ENCODE results near the gene CARNS1.

The CARNS1 gene

GRCh38 chr11:67428052-67429001 is 12.8 kb downstream of the CARNS1 start, which contains the start of gene RPS6KB2:
Gene RPS6KB2, plus strand, starts transcription at chr11:67428494. Its CDS starts 52 bp downstream, at chr11:67428546.
- DNase-seq (ENCODE audit: low read depth): peak; percentile 98

- DNase-seq (ENCODE audit: low read depth): no peak
These were observed 13.7 kb downstream of the CARNS1 start for GRCh38 chr11:67429038-67429668.

GRCh38 chr11:67429722-67430121 is 14.2 kb downstream of the CARNS1 start:
- DNase-seq (ENCODE audit: low read depth): no peak

GRCh38 chr11:67431346-67432249 is 16.1 kb downstream of the CARNS1 start:
- DNase-seq (ENCODE audit: low read depth): no peak

- DNase-seq (ENCODE audit: low read depth): no peak
These were observed 17.3 kb downstream of the CARNS1 start for GRCh38 chr11:67432655-67433349.

- no peak for DNase-seq (ENCODE audit: low read depth)
These were observed 18.3 kb downstream of the CARNS1 start for GRCh38 chr11:67433536-67434394.

- DNase-seq (ENCODE audit: low read depth): no peak
These were observed 19.0 kb downstream of the CARNS1 start for GRCh38 chr11:67434395-67434881.

GRCh38 chr11:67435031-67435726 is 19.7 kb downstream of the CARNS1 start:
- no peak for DNase-seq (ENCODE audit: low read depth)

GRCh38 chr11:67435727-67436458 is 20.4 kb downstream of the CARNS1 start:
- no peak for DNase-seq (ENCODE audit: low read depth)

GRCh38 chr11:67436459-67437081 is 21.1 kb downstream of the CARNS1 start:
- DNase-seq (ENCODE audit: low read depth): no peak

GRCh38 chr11:67437082-67437808 is 21.8 kb downstream of the CARNS1 start, which contains the start of gene PTPRCAP:
Gene PTPRCAP, minus strand, starts transcription at chr11:67437682. Its CDS starts 63 bp downstream, at chr11:67437619.
- peak; percentile 60 for DNase-seq (ENCODE audit: low read depth)

GRCh38 chr11:67437809-67438157 is 22.3 kb downstream of the CARNS1 start:
- DNase-seq (ENCODE audit: low read depth): no peak

GRCh38 chr11:67438158-67438902 is 22.9 kb downstream of the CARNS1 start:
- peak; percentile 69 for DNase-seq (ENCODE audit: low read depth)

GRCh38 chr11:67439321-67440228 is 24.1 kb downstream of the CARNS1 start:
- DNase-seq (ENCODE audit: low read depth): no peak

- no peak for DNase-seq (ENCODE audit: low read depth)
These were observed 25.0 kb downstream of the CARNS1 start for GRCh38 chr11:67440229-67441097.
